Psoas muscle (tissue), 8 donors: ENCODE data around the gene AVEN. TPM values are rescaled to one million over a fixed set of nuclear protein-coding genes. Genes with fewer than 3 reads are reported as not detected.

Experiments
- ATAC-seq, 4 donors: fragments of 200-7000 bp; cut with Tn5 transposase; one replicate each; pipeline ENCODE4 v1.9.1; 2020; ENCODE audit warnings: moderate library complexity in 3 of 4, mild to moderate bottlenecking in 2 of 4
- DNase-seq, 2 donors: peaks; one replicate each; pipeline ENCODE4 v3.0.0-alpha.2; 2020
- H3K27ac ChIP-seq: fragments of 200-600 bp; one replicate; pipeline ENCODE4 v1.8.0; 2022
- H3K27me3 ChIP-seq, 3 donors: fragments of 200-600 bp in 1 of 3; one replicate each; pipeline versions ENCODE4 v1.6.1 to v1.8.0; 2013 to 2022; ENCODE audit warnings: low read length in 2 of 3, mild to moderate bottlenecking in 2 of 3, moderate library complexity in 1 of 3; ENCODE audit not compliant: insufficient read depth in 3 of 3
- H3K36me3 ChIP-seq, 2 donors: fragments of 200-600 bp in 1 of 2; one replicate each; pipeline versions ENCODE4 v1.6.1 to v1.8.0; 2013 to 2022; ENCODE audit warnings: low read depth in 1 of 2, mild to moderate bottlenecking in 1 of 2, moderate library complexity in 1 of 2; ENCODE audit not compliant: insufficient read depth in 1 of 2
- H3K4me1 ChIP-seq: fragments of 200-600 bp; one replicate; pipeline ENCODE4 v1.8.0; 2022
- H3K4me3 ChIP-seq: fragments of 200-600 bp; one replicate; pipeline ENCODE4 v1.8.0; 2022; ENCODE audit warnings: mild to moderate bottlenecking
- H3K9me3 ChIP-seq: fragments of 200-600 bp; one replicate; pipeline ENCODE4 v1.8.0; 2022
- CTCF ChIP-seq: fragments of 200-600 bp; IDR thresholded peaks from one replicate; pipeline ENCODE4 v1.8.0; 2022; ENCODE audit warnings: antibody characterized with exemption
- WGBS, 3 donors: extraction: QIAGEN DNeasy Blood & Tissue Kit; methylation state at CpG; one replicate each; pipeline versions ENCODE4 v1.1.6 to v1.1.7; 2013; 5-methylcytosine and 5-hydroxymethylcytosine counted together
- intact Hi-C, 2 donors: fragments of 100-400 bp; cut with DNase I; formaldehyde crosslinking; loops; one replicate each; pipeline versions ENCODE4 v1.11.0 to v1.14.2; 2022
- polyA plus RNA-seq, 3 donors: library from polyadenylated mRNA; stranded (reverse); fragments of 200-250 nt; gene quantifications; one replicate each; pipeline ENCODE4 v1.2.3, GENCODE V29; 2013
- total RNA-seq, 4 donors: library from RNA; stranded (reverse); fragmentation: NEBNext Ultra II Directional in 2 of 4; extraction: Animal tissue kit (Norgen Biotek cat#: 25700) in 2 of 4; gene quantifications; one replicate each; pipeline versions ENCODE4 v1.2.1 to v1.2.4, GENCODE V29; 2021 to 2023
- donor health status: healthy with polysubstance abuse.
- donor health status: DM: no; HTN: no; CAD: no; lungs with moderate emphysema.
- donor health status: Bipolar disorder and iron deficiency.
- donor health status: healthy.
- donor health status: DM: yes; HTN: yes; CAD: no.
- donor health status: DM: no; HTN: no; CAD: no.
- donor health status: DM: no; HTN: no; CAD: no.
- donor health status: DM: yes; HTN: yes; CAD: no.

AVEN gene
- total and polyA plus RNA-seq, 7 donors = 17.2 to 30.3 (median 22.3) TPM

DNA sequence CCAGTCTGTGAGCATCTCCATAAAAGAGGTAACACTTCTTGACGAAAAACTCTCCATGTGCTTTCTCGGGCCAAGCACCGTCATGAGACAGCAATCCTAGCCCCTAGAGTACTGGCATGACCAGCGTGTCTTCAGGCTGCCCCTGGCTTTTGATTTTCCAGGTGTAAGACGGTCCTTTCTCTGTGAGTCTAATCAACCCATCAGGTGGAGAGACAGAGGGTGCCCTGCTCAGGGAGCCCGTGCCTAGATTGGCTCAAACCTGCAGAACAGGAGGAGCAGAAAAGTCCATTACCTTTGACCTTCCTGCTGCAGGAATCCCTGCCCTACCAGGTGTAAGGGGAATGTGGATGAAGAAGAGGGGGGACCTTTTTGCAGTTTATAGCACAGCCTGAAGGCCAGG, 180.2 kb downstream of the AVEN start:
- H3K36me3 ChIP-seq = peaks cover 7 to 79% of the 10 kb centered on the region in 2 donors
- no peak for ATAC-seq

GRCh38 chr15:33857726-33858125, 181.3 kb downstream of the AVEN start:
- 96 to 97% (median 97%) methylated on average over 13 of the region's 13 CpGs for WGBS, 3 donors
- H3K4me3 ChIP-seq = no peak overlapping the region
- DNase-seq (no peak), ATAC-seq (no peak)
- intact Hi-C loops = no loop called here
- no peak overlapping the region for H3K27ac ChIP-seq
- H3K36me3 ChIP-seq = peaks cover 7 to 85% of the 10 kb centered on the region in 2 donors
- TF ChIP-seq CTCF = no peak
- H3K9me3 ChIP-seq = no peaks in the 10 kb centered on the region
- H3K4me1 ChIP-seq = no peaks in the 10 kb centered on the region
- H3K27me3 ChIP-seq = no peaks in the 10 kb centered on the region

More for the DNA sequence above, 180.2 kb downstream of the AVEN start:
- intact Hi-C loops = no loop called here
- 91 to 98% (median 93%) methylated on average over 6 of the region's 6 CpGs for WGBS, 3 donors
- H3K9me3 ChIP-seq = no peaks in the 10 kb centered on the region
- no peak overlapping the region for H3K27ac ChIP-seq
- TF ChIP-seq CTCF = no peak
- no peak overlapping the region for H3K4me3 ChIP-seq
- H3K27me3 ChIP-seq = no peaks in the 10 kb centered on the region
- DNase-seq = no peak
- no peaks in the 10 kb centered on the region for H3K4me1 ChIP-seq

DNA sequence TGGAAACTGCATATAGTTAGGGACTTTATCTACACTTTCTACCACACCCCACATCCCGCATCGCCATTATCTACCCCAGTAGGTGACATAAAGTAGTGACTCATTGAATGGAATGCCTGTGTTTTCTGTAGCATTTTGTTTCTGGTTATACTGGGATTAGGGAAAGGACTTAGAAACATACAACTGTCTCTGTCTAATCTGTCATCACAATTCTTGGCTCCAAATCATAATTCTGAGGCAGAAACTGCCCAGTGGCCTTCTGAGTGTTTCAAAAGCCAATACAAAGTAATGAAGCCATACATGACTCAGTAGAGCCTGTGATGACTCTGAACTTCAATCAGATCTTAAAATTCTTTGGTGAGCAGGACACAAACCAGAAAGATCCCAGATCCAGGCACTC, 186.4 kb downstream of the AVEN start:
- WGBS, 3 donors = 88 to 95% (median 91%) methylated on average over 2 of the region's 2 CpGs
- no peaks in the 10 kb centered on the region for H3K27me3 ChIP-seq
- no peaks in the 10 kb centered on the region for H3K9me3 ChIP-seq
- no peak overlapping the region for H3K27ac ChIP-seq
- H3K4me1 ChIP-seq = no peaks in the 10 kb centered on the region
- DNase-seq = no peak
- intact Hi-C loops = no loop called here
- H3K36me3 ChIP-seq = peaks cover 7 to 62% of the 10 kb centered on the region in 2 donors
- no peak overlapping the region for H3K4me3 ChIP-seq
- ATAC-seq = no peak
- no peak for TF ChIP-seq CTCF

- 95 to 96% (median 95%) methylated on average over 1 of the region's 1 CpG for whole genome bisulfite sequencing, 3 donors
- no peak for ATAC-seq
- Histone ChIP-seq H3K9me3 (no peaks in the 10 kb centered on the region), H3K36me3 (peaks cover 3 to 57% of the 10 kb centered on the region in 2 donors), H3K27ac (no peak overlapping the region), H3K4me1 (no peaks in the 10 kb centered on the region), H3K4me3 (no peak overlapping the region), H3K27me3 (no peaks in the 10 kb centered on the region)
- intact Hi-C loops = no loop called here
- no peak for TF ChIP-seq CTCF
- DNase-seq = no peak
Measured at GRCh38 chr15:33852094-33852493, 186.9 kb downstream of the AVEN start.

DNA sequence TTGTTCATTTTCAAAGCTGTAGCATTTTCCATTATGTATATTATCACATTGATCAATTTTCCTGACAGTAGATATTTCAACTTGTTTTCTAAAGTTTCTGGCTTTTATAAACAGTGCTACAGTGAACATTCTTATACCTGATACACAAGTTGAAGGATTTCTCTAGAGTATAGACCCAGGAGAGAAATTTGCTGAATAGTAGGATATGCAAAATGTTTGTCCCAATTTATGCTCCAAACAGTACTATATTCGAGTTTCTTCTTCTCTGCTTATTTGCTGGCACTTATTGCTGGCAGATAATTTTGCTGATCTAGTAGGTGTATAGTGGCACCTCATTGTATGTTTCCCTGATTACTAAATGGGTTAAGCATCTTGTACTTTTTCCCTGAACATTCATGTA, 187.9 kb downstream of the AVEN start:
- intact Hi-C loops = no loop called here
- no peak overlapping the region for H3K27ac ChIP-seq
- no peak for DNase-seq
- no peak overlapping the region for H3K4me3 ChIP-seq
- H3K4me1 ChIP-seq = no peaks in the 10 kb centered on the region
- no peak for TF ChIP-seq CTCF
- H3K27me3 ChIP-seq = no peaks in the 10 kb centered on the region
- ATAC-seq = no peak
- peaks cover 0 to 52% of the 10 kb centered on the region in 2 donors for H3K36me3 ChIP-seq
- 80 to 95% (median 87%) methylated on average over 1 of the region's 1 CpG for WGBS, 3 donors
- H3K9me3 ChIP-seq = no peaks in the 10 kb centered on the region
